T-helper 2 cell (primary cell): ENCODE measurements around the gene POR.

Experiments
- DNase-seq, 5 experiments: peaks; one replicate each; pipeline versions ENCODE4 v3.0.0 to v3.0.0-alpha.2; 2012 to 2022

Gene POR

GRCh38 chr7:75955331-75955955 lies 40.5 kb downstream of the POR start:
- DNase-seq: no peak

DNA sequence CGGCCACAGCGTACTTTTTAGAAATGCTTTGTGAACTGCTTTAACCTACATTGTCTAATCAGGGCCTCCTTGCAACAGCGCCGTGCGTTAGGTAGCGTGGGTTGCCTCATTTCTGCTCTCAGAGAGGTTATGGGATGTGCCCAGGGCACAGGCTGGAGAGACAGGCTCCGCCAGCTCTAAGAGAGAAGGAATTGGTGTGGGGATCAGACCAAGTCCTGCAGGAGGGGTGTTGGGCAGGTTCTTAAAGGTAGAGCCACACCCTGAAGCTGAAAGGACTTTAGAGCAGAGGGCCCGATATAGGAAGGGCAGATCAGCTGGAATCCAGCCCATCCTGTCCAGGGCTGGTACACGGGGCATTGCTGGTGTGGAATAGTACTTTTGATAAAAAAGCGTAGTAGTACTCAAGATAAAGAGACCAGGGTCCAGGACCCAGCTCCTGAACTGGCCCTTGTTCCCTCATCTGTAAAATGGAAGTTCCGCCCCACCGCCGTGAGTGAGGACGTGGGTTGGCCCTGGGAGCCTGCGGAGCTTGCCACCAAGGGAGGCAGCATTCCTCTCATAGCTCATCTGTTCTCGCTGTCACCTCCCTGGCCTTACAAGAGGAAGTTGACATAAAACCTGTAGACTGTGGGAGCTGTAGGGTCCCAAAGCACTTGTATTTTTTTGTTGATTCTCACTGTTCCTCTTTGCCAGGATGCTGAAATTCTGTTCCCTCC lies 42.2 kb downstream of the POR start:
- no peak for DNase-seq

- DNase-seq: no peak
These were observed 44.0 kb downstream of the POR start for GRCh38 chr7:75958802-75959543.

GRCh38 chr7:75960372-75960771 lies 45.4 kb downstream of the POR start:
- no peak for DNase-seq

DNA sequence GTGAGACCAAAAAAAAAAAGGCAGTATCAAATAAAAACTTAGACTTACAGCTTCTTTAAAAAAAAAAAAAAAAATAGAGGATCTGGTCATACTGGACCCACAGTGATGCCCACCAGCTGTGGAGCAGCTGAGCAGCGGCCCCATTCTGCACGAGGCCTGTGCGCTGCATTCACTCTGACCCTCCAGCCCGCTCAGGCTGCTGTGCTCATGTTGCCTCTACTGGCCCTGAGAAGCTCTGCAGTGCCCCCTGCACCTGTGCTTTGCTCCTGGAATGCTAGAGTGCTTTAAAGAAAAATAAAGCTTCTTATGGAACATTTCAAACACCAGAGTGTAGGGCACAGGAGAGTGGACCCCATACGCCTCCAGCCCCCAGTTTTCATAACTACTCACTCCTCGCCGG lies 46.3 kb downstream of the POR start:
- DNase-seq: no peak

- no peak for DNase-seq
These were observed 47.8 kb downstream of the POR start for GRCh38 chr7:75962607-75963380.

- no peak for DNase-seq
These were observed 48.5 kb downstream of the POR start for GRCh38 chr7:75963381-75963995.

DNA sequence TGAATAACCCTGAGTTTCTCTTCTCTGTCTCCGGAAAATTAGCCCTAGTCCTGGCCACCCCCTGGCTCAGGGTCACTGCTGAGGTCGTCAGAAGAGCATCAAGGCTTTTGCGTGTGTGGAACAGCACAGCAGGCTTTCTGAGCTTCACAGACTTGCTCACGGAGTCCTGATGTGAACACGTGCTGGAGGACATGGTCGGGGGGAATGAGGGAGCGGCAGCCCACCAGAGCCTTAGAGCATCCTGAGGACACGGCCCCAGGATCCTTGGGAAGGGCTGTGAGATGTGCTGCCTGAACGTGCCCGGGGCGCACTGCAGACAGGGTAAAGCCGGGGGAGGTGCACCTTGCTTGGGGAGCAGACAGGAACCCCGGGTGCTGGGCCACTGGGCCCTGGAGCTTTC lies 50.7 kb downstream of the POR start:
- DNase-seq: no peak

DNA sequence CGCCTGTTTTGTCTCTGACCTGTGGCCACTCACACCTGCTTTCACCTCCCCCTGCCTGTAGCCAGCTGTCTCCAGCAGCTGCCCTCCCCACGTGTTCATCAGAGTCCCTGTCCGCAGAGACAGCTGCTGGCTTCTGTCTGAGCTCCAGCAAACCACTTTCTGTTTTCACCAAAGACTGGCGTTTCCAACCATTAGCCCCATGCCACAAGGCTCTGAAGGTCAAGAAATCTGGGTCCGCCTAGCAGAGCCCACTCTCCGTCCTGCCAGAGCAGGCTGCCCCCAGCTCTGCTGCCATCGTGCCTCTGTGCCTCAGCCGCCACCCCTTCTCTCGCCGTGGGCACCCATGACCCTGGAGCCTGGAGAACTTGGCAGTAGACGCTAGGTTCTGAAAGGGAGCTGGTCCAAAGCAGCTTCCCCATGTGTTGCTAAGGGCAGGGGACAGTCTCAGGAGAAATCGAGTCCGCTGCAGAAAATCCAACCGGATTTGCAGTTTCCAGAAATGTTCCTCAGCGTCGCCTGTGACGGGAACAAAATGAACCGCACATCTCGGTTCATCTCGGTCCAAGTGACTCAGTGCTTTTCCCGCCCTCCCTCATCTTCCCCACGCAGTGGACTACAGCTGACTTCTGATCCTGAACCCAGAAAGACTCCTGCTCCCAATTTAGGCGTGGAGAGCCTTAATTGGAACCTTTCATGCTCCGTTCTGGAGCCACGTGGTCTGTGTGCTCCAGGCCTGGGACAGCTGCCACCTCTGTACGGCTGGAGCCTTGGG lies 51.4 kb downstream of the POR start:
- DNase-seq: no peak

GRCh38 chr7:75967055-75967454 lies 52.1 kb downstream of the POR start:
- DNase-seq: no peak

- DNase-seq: no peak
These were observed 52.6 kb downstream of the POR start for GRCh38 chr7:75967487-75967997.

DNA sequence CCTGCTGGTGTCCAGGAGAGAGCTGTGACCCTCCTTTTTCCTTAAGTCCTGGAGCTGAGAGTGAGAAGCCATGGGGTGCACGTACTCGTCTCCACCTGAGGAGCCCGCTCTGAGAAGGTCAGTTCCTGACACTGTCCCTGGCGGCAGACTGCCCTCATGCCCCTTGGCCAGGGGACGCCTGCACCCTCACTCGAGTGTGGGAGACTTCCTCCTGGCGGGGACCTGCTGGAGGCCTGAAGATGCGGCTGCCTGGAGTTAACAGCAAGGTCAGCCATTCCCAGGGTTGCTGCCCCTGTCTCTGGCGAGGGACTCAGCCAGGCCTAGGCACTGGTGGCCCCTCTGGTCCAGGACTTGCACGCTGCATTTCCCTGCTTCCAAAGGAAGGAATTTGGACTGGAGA lies 53.1 kb downstream of the POR start:
- no peak for DNase-seq

DNA sequence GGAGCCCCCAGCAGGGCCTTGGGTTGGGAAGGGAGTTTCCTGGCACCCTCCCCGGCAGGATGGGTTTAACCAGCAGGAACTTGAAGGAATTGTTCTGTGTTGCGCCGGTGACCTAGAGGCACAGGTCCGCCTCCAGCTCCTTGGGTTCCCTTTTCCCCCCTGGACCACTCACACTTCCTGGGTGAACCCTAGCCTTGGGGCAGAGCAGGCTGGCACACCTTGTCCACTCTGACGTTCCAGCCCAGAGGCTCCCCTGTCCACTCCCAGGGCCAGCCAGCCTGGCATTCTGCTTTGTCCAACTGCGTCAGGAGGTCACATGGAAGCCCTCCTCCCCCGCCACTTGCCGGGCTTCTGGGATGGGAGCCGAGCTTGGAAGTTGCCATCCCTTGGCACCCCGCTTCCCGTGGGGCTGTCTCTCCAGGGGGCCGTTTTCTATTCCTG lies 53.6 kb downstream of the POR start:
- no peak for DNase-seq

GRCh38 chr7:75969182-75969581 lies 54.2 kb downstream of the POR start:
- no peak for DNase-seq

GRCh38 chr7:75969704-75970498 lies 54.9 kb downstream of the POR start:
- no peak for DNase-seq

DNA sequence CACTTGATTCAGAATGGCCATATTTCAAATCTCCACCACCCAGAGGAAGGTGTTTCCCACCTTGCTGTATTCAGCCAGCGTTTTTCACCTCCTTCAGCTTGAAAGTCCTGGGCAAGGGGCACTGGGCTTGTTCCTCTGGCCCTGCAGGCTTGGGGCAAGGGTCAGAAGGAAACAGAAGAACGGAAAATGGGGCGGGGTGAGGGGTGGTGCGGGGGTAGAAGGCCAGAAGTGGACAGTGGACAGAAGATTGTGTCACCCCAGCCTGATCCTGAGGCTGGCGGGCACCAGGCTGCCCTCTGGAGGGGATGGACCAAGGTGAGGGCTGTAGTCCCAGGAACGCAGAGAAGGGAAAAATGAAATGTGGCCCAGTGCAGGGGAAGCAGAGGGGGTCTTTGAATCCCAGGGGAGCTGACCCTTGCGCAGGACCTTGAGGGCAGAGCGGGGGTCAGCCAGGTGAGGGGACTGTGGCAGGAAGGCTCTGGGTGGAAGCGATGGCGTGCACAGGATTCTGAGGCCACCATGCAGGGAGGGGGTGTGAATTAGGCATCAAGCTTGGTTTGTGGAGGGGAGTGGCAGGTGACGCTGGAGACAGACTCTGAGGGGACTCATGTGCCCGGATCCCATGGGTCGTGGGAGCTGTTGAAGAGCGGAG lies 56.5 kb downstream of the POR start:
- no peak for DNase-seq

DNA sequence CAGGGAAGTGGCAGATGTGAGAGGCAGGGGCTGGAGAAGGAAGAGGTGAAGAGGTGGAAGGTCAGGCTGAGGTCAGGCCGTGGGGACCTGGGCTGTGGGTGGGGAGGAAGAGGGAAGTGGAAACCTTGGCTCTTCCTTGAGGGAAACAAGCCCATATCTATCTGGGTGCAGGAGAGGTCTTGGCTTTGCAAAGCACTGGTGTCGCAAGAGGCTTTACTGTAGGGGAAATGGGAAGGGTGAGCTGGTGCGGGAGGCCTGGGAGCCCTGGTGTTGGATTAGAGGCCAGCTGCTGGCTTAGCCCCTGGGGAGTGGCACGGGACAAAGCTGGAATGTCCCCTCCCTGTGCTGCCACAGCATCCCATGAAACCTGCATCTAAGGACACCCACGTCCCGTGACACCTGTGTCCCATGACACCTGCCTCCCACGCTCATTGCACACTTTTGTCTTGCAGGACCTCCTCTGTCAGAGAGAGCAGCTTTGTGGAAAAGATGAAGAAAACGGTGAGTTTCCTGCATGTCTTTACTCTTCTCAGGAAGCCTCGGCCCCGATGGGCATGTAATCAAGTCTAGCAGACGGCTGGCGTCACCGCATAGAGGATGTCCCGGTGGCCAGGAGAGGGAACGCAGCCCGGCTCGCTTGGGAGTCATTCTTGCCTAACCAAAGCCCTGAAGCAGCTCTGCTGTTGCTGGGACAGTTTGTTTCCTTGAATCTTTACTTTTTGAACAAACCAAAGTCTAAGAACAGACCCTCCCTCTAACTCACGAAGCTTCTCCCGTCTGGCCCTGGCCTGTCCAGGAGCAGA lies 57.2 kb downstream of the POR start:
- no peak for DNase-seq

DNA sequence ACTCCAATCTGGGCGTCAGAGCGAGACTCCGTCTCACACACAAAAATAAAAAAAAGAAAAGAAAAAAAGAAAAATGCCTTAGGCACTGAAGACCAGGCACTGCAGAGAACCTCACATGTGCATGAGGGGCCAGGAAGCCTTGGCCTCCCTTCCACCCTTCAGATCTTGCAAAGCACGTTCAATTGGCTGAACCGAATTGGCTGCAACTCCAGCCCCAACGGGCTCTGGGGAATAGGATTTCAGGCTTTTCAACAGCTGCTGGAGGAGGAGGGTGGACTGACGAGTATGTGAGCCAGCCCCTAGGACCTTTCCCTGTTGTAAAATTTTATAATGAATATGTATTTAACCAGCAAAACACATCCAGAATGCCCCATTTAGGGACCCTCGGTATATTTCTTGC lies 62.8 kb downstream of the POR start:
- DNase-seq: no peak

- no peak for DNase-seq
These were observed 64.9 kb downstream of the POR start for GRCh38 chr7:75979759-75980429.
